Coronary artery (tissue), 2 donors: ENCODE data around the gene FADS1.

Source experiments
- DNase-seq: peaks from one replicate; pipeline ENCODE4 v3.0.0-alpha.2; 2017; ENCODE audit warnings: low spot score
- H3K27ac ChIP-seq, 2 donors: fragments of 200-600 bp; sonication (generic); one replicate each; pipeline ENCODE4 v1.5.1; 2016 to 2019
- H3K4me3 ChIP-seq: fragments of 200-600 bp; sonication (generic); 2 replicates; pipeline ENCODE4 v1.5.1; 2016; ENCODE audit warnings: mild to moderate bottlenecking, moderate library complexity
- TF ChIP-seq, protein P1 (sequence below): fragments of 200-600 bp; sonication (generic); IDR thresholded peaks from one replicate; pipeline ENCODE4 v1.5.1; 2019; ENCODE audit warnings: antibody characterized with exemption

Gene FADS1

DNA sequence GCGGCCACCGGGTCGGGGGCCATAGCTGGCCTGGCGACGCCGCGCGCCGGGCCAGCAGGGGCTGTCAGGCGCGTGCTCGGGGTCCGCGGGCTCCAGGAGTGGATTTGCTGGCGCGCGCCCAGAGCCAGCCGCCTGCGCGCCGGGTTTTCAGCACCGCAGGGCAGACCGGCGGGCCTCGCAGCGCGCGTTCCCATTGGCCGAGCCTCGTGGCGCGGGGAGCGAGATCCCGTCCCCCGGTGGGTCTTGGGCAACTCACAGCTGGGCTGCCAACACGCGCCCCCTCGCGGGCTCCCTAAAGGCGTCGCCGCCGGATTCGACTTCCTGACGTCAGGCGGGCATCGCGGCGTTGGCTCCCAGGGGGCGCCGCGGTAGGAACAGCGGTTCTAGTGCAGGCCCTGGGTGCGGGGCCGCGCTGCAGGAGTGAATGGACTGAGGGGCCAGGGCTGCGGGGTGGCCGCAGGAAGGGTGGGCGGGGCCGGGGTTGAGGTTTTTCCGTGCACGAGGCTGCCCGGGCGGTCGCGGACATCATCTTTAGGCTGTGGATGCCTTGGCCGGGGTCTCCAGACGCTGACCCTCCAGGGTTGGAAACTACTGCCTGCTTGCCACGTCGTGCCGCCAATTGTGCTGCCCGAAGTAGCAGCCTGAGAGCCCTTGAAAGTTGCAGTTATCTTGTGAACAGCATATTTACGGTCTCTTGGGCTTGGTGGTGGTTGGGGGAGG is at the start of gene FADS1:
Gene FADS1 (minus strand): TSS at position 268 of the 720 bp plus-strand sequence. CDS start 74 bp downstream, at position 194.
- peak within 1 kb of the TSS; percentile 88 for H3K4me3 ChIP-seq
- peak; percentile 98 for DNase-seq
- peak within 1 kb of the TSS; percentile 99 for H3K27ac ChIP-seq
- TF ChIP-seq, protein P1, sequence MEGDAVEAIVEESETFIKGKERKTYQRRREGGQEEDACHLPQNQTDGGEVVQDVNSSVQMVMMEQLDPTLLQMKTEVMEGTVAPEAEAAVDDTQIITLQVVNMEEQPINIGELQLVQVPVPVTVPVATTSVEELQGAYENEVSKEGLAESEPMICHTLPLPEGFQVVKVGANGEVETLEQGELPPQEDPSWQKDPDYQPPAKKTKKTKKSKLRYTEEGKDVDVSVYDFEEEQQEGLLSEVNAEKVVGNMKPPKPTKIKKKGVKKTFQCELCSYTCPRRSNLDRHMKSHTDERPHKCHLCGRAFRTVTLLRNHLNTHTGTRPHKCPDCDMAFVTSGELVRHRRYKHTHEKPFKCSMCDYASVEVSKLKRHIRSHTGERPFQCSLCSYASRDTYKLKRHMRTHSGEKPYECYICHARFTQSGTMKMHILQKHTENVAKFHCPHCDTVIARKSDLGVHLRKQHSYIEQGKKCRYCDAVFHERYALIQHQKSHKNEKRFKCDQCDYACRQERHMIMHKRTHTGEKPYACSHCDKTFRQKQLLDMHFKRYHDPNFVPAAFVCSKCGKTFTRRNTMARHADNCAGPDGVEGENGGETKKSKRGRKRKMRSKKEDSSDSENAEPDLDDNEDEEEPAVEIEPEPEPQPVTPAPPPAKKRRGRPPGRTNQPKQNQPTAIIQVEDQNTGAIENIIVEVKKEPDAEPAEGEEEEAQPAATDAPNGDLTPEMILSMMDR, result no peak

DNA sequence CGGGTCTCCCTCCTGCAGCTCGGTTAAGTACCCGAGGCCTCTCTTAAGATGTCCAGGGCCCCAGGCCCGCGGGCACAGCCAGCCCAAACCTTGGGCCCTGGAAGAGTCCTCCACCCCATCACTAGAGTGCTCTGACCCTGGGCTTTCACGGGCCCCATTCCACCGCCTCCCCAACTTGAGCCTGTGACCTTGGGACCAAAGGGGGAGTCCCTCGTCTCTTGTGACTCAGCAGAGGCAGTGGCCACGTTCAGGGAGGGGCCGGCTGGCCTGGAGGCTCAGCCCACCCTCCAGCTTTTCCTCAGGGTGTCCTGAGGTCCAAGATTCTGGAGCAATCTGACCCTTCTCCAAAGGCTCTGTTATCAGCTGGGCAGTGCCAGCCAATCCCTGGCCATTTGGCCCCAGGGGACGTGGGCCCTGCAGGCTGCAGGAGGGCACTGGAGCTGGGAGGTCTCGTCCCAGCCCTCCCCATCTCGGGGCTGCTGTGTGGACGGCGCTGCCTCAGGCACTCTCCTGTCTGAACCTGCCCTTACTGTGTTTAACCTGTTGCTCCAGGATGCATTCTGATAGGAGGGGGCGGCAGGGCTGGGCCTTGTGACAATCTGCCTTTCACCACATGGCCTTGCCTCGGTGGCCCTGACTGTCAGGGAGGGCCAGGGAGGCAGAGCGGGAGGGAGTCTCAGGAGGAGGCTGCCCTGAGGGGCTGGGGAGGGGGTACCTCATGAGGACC is 49.6 kb upstream of the FADS1 start:
- TF ChIP-seq, protein P1, result no peak

DNA sequence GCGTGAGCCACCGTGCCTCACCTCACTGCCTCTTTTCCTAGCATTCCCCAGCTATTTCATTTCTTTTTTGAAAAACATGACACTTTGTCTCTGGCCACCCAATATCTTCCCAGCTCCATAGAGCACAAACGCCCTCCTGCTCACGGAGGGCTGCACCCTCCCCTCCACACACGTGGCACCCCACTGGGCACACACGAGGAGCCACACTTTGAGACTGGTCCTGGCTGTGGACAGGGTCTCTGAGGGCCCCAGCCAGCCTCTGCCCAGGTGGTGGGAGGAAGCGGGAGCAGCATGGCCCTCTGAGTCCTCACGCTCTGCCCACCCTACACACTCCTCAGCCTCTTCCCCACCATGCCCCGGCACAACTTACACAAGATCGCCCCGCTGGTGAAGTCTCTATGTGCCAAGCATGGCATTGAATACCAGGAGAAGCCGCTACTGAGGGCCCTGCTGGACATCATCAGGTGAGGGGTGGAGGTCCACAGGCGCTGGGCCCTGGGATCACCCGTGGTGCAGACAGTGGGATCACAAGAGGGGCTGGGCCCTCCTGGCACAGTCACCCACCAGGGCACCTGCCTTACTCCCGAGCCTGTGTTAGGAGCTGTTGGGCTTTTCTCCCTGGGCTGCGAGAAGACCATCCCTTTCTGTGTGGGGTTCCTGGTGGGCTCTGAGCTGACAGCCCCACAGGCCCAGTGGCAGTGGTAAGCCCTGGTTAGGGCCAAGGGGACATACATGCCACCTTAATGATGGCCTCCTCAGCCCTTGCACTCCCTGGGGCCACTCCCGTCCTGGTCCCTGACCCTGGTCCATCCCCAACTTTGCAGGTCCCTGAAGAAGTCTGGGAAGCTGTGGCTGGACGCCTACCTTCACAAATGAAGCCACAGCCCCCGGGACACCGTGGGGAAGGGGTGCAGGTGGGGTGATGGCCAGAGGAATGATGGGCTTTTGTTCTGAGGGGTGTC is 48.3 kb upstream of the FADS1 start:
- H3K27ac ChIP-seq, result no peak overlapping the region
- TF ChIP-seq, protein P1, result no peak
- H3K4me3 ChIP-seq, result no peak overlapping the region
- DNase-seq, result no peak

More for the DNA sequence above, 49.6 kb upstream of the FADS1 start:
- no peak for DNase-seq
- H3K4me3 ChIP-seq, result no peak overlapping the region
- peak overlapping the region in 1 of 2 donors; percentile 16 for H3K27ac ChIP-seq

DNA sequence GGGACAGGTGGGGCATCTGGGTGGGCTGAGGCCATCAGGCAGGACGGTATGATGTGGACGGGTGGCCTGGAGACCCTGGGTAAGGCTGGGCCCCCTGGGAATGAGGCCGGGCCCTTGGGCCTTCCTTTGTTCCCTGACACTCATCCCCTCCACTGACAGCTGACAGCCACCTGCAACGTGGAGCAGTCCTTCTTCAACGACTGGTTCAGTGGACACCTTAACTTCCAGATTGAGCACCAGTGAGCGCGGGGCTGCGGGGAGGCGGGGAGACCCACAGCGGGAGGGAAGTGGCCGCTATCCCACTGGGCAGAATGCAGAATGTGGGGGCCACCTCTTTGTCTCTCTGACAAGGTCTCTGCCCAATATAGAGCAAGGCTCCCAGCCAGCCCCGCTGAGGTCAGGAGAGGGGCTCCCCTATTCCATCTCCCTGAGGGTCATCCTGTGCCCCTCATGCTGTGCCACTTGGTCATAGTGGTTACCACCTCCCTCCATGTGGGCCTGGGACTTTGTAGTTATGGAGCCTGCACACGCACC is 46.8 kb upstream of the FADS1 start:
- no peak for DNase-seq
- Histone ChIP-seq H3K27ac (no peak overlapping the region), H3K4me3 (no peak overlapping the region)
- TF ChIP-seq, protein P1, result no peak

DNA sequence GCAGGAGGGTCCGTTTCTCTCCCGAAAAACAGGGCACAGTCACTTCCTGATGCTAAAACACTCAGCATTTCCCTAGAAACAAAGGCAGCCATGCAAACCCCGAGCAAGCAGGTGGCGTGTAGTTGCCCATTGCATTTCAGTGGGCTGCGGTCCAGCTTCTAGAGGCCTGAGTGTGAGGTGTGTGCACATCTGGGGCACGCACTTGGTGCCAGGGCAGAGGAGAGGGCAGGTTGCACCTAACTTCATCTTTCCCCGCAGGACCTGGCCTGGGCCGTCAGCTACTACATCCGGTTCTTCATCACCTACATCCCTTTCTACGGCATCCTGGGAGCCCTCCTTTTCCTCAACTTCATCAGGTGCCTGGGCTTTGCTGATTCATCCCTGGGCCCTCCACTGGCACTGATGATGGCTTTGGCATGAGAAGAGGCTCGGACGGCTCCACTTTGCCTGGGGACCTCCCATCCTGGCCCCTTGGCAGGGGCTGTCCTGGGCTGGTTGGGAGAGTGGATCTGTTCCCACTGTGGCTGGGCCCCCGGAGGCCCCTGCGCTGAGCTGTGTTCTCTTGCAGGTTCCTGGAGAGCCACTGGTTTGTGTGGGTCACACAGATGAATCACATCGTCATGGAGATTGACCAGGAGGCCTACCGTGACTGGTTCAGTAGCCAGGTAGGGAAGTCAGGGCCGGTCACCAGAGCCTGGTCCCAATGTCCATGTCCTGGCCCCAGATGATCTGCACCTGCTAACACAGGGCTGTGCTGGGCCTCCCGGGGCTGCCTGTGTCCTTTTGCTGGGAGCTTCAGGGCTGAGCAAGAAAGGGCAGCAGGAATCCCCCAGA is 46.1 kb upstream of the FADS1 start:
- no peak for DNase-seq
- TF ChIP-seq, protein P1, result no peak
- Histone ChIP-seq H3K27ac (no peak overlapping the region), H3K4me3 (no peak overlapping the region)

DNA sequence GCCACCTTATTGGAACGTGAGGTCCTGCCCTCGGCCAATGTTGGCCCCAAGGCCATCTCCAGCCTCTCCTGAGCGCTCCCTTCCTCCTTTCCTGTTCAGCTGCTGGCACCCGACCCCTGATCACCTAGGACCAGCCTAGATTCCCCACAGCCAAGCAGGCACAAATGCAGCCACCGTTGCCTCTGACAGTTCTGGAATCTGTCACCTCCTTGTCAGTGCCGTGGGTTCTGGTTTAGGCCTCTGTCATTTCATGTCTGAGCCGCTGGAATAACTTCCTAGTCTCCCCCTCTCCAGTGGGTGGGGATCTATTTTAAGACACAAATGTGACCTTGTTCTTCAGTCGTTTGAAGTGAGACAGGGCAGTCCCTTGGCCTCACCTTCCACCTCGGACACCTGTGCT is 44.8 kb upstream of the FADS1 start:
- DNase-seq, result no peak
- Histone ChIP-seq H3K4me3 (no peak overlapping the region), H3K27ac (no peak overlapping the region)
- TF ChIP-seq, protein P1, result no peak
